HepG2 (cell line): ENCODE results near the gene ETV5. TPM values are rescaled to one million over a fixed set of nuclear protein-coding genes. Genes with fewer than 3 reads are reported as not detected.

Experiments used
- CREBL2 ChIP-seq: sonication (generic); formaldehyde crosslinking; IDR thresholded peaks from 2 replicates; pipeline ENCODE4 v1.8.1; 2023; ENCODE audit warnings: missing genetic modification reagents, mild to moderate bottlenecking, borderline replicate concordance
- ETV6 ChIP-seq: sonication (generic); formaldehyde crosslinking; conservative IDR thresholded peaks from 2 replicates; pipeline ENCODE4 v1.4.0; 2020; ENCODE audit warnings: missing genetic modification reagents
- FOXO1 ChIP-seq: sonication (generic); formaldehyde crosslinking; IDR thresholded peaks from 2 replicates; pipeline ENCODE4 v1.4.0; 2020; ENCODE audit warnings: missing genetic modification reagents
- GATAD1 ChIP-seq: IDR thresholded peaks from 2 replicates; pipeline ENCODE4 v1.6.1; 2016; ENCODE audit warnings: missing genetic modification reagents, missing compliant biosample characterization
- MEIS1 ChIP-seq: sonication (generic); formaldehyde crosslinking; IDR thresholded peaks from 2 replicates; pipeline ENCODE4 v1.9.0; 2021; ENCODE audit warnings: mild to moderate bottlenecking, missing genetic modification reagents, moderate library complexity, borderline replicate concordance
- WIZ ChIP-seq: sonication (generic); formaldehyde crosslinking; IDR thresholded peaks from 2 replicates; pipeline ENCODE4 v1.5.1; 2020; ENCODE audit warnings: mild to moderate bottlenecking, missing genetic modification reagents
- ZFP41 ChIP-seq: sonication (generic); formaldehyde crosslinking; IDR thresholded peaks from 2 replicates; pipeline ENCODE4 v1.4.0; 2020; ENCODE audit warnings: mild to moderate bottlenecking, missing genetic modification reagents, borderline replicate concordance
- ZFX ChIP-seq: sonication (generic); formaldehyde crosslinking; IDR thresholded peaks from 2 replicates; pipeline ENCODE4 v1.4.0; 2020; ENCODE audit warnings: mild to moderate bottlenecking, low read depth, missing genetic modification reagents, moderate library complexity
- ZNF280B ChIP-seq: sonication (generic); formaldehyde crosslinking; IDR thresholded peaks from 2 replicates; pipeline ENCODE4 v1.5.0; 2020; ENCODE audit warnings: missing genetic modification reagents, mild to moderate bottlenecking, borderline replicate concordance
- ZNF333 ChIP-seq: sonication (generic); formaldehyde crosslinking; IDR thresholded peaks from 2 replicates; pipeline ENCODE4 v1.4.0; 2020; ENCODE audit warnings: mild to moderate bottlenecking, missing genetic modification reagents, borderline replicate concordance
- ZNF562 ChIP-seq: sonication (generic); formaldehyde crosslinking; IDR thresholded peaks from 2 replicates; pipeline ENCODE4 v1.8.0; 2022; ENCODE audit warnings: missing genetic modification reagents, borderline replicate concordance
- ZSCAN25 ChIP-seq: sonication (generic); formaldehyde crosslinking; IDR thresholded peaks from 2 replicates; pipeline ENCODE4 v1.8.0; 2022; ENCODE audit warnings: mild to moderate bottlenecking, missing genetic modification reagents
- polyA plus RNA-seq, 8 experiments: library from polyadenylated mRNA; depleted of rRNA in 3 of 8; stranded (reverse) in 7 of 8; unstranded in 1 of 8; fragments of >200 nt; fragmentation: Illumina TruSeq in 4 of 8; extraction: Trizol in 4 of 8; gene quantifications; 2 replicates each; pipeline versions ENCODE4 v1.2.1 to v1.2.3, GENCODE V29; 2011 to 2016; ENCODE audit warnings: low read depth in 4 of 8, missing spikeins in 1 of 8, mixed read lengths in 1 of 8; ENCODE audit not compliant: insufficient read depth in 1 of 8
- total RNA-seq, 5 experiments: library from RNA; depleted of rRNA; stranded (reverse); fragments of >200 nt; fragmentation: Illumina TruSeq; extraction: Trizol; gene quantifications; 2 replicates each; pipeline ENCODE4 v1.2.3, GENCODE V29; 2016; ENCODE audit warnings: low read depth in 1 of 5
- TF ChIP-seq, protein P1 (sequence below): sonication (generic); formaldehyde crosslinking; IDR thresholded peaks from 2 replicates; pipeline ENCODE4 v1.4.0; 2020; ENCODE audit warnings: missing genetic modification reagents
- TF ChIP-seq, protein P2 (sequence below): sonication (generic); formaldehyde crosslinking; IDR thresholded peaks from 2 replicates; pipeline ENCODE4 v1.5.0; 2020; ENCODE audit warnings: mild to moderate bottlenecking, missing genetic modification reagents, borderline replicate concordance
- TF ChIP-seq, protein P3 (sequence below): IDR thresholded peaks from 2 replicates; pipeline ENCODE4 v1.6.1; 2016; ENCODE audit warnings: mild to moderate bottlenecking, missing biosample characterization, missing genetic modification reagents

The ETV5 gene
- total and polyA plus RNA-seq, 2 of the 13 experiments (the other 11 are each of a cell fraction or from before 2014, with no cell fraction given), result 52.9 to 57.2 TPM

GRCh38 chr3:186108941-186109865 lies at the start of gene ETV5 (continued):
- TF ChIP-seq ZNF280B (no peak; the same call in 1 of the 2 replicates), ZFP41 (CRISPR knock-in tag) (no peak), ZSCAN25 (CRISPR knock-in tag) (peak; percentile 18; the same call in 1 of the 2 replicates), ZFX (peak; percentile 86), WIZ (CRISPR knock-in tag) (no peak), MEIS1 (CRISPR knock-in tag) (no peak), FOXO1 (CRISPR knock-in tag) (peak; percentile 62; the same call in 1 of the 2 replicates), CREBL2 (CRISPR knock-in tag) (no peak; the same call in 1 of the 2 replicates), GATAD1 (peak; percentile 38; the same call in 1 of the 2 replicates), ZNF333 (CRISPR knock-in tag) (no peak), ZNF562 (CRISPR knock-in tag) (no peak), ETV6 (no peak; the same call in 1 of the 2 replicates)
- TF ChIP-seq, protein P1, sequence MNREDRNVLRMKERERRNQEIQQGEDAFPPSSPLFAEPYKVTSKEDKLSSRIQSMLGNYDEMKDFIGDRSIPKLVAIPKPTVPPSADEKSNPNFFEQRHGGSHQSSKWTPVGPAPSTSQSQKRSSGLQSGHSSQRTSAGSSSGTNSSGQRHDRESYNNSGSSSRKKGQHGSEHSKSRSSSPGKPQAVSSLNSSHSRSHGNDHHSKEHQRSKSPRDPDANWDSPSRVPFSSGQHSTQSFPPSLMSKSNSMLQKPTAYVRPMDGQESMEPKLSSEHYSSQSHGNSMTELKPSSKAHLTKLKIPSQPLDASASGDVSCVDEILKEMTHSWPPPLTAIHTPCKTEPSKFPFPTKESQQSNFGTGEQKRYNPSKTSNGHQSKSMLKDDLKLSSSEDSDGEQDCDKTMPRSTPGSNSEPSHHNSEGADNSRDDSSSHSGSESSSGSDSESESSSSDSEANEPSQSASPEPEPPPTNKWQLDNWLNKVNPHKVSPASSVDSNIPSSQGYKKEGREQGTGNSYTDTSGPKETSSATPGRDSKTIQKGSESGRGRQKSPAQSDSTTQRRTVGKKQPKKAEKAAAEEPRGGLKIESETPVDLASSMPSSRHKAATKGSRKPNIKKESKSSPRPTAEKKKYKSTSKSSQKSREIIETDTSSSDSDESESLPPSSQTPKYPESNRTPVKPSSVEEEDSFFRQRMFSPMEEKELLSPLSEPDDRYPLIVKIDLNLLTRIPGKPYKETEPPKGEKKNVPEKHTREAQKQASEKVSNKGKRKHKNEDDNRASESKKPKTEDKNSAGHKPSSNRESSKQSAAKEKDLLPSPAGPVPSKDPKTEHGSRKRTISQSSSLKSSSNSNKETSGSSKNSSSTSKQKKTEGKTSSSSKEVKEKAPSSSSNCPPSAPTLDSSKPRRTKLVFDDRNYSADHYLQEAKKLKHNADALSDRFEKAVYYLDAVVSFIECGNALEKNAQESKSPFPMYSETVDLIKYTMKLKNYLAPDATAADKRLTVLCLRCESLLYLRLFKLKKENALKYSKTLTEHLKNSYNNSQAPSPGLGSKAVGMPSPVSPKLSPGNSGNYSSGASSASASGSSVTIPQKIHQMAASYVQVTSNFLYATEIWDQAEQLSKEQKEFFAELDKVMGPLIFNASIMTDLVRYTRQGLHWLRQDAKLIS (CRISPR knock-in tag), result no peak; the same call in 1 of the 2 replicates
- TF ChIP-seq, protein P2, sequence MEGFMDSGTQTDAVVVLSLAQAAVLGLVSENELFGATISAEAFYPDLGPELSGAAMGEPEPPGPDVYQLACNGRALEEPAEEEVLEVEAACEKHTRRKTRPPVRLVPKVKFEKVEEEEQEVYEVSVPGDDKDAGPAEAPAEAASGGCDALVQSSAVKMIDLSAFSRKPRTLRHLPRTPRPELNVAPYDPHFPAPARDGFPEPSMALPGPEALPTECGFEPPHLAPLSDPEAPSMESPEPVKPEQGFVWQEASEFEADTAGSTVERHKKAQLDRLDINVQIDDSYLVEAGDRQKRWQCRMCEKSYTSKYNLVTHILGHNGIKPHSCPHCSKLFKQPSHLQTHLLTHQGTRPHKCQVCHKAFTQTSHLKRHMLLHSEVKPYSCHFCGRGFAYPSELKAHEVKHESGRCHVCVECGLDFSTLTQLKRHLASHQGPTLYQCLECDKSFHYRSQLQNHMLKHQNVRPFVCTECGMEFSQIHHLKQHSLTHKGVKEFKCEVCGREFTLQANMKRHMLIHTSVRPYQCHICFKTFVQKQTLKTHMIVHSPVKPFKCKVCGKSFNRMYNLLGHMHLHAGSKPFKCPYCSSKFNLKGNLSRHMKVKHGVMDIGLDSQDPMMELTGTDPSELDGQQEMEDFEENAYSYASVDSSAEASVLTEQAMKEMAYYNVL, result peak; percentile 44; the same call in 1 of the 2 replicates
- TF ChIP-seq, protein P3, sequence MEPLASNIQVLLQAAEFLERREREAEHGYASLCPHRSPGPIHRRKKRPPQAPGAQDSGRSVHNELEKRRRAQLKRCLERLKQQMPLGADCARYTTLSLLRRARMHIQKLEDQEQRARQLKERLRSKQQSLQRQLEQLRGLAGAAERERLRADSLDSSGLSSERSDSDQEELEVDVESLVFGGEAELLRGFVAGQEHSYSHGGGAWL, result no peak
